NCI-H2196 (cell line): ENCODE results near the gene PYGB.
"Not testable (repeated sequence)": the region's sequence is repeated elsewhere in the genome, so short reads cannot be mapped to it uniquely, and the experiment has no call there.

ENCODE experiments used
- DNase-seq: peaks from one replicate; lab custom pipeline; 2025; ENCODE audit not compliant: unreplicated experiment; lab: John Stamatoyannopoulos, UW

The PYGB gene

GRCh38 chr20:25325997-25326396 is 78.1 kb downstream of the PYGB start:
- no peak for DNase-seq

- DNase-seq, result no peak
Measured at GRCh38 chr20:25327521-25328235, 79.8 kb downstream of the PYGB start.

DNA sequence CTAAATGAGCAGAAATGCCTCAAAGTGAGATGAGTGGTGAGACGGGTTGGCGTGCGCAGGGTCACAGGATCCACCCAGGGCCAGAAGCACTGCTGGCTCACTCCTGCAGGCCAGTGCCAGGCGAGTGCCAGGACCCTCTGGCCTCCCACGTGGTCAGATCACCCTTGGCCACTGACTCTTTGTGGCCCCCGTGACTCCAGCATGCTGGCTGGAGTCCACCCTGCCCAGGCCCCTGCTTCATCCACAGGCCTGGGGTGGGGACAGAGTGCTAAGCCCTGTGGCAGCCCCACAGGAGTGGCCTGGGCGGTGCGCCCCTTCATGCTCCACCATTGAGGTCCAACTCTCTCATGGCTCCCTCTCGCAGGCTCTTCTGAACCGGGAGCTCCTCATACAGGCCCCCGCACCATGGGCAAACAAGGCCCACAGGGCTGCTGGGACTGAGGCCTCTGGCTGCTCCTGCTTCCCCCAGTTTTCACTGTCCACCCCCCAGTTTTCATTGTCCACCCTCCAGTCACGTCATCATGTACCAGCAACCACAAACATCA is 81.1 kb downstream of the PYGB start:
- DNase-seq, result no peak

DNA sequence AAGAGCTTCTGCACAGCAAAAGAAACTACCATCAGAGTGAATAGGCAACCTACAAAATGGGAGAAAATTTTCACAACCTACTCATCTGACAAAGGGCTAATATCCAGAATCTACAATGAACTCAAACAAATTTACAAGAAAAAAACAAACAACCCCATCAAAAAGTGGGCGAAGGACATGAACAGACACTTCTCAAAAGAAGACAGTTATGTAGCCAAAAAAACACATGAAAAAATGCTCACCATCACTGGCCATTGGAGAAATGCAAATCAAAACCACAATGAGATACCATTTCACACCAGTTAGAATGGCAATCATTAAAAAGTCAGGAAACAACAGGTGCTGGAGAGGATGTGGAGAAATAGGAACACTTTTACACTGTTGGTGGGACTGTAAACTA is 87.1 kb downstream of the PYGB start:
- DNase-seq, result not testable (repeated sequence)

DNA sequence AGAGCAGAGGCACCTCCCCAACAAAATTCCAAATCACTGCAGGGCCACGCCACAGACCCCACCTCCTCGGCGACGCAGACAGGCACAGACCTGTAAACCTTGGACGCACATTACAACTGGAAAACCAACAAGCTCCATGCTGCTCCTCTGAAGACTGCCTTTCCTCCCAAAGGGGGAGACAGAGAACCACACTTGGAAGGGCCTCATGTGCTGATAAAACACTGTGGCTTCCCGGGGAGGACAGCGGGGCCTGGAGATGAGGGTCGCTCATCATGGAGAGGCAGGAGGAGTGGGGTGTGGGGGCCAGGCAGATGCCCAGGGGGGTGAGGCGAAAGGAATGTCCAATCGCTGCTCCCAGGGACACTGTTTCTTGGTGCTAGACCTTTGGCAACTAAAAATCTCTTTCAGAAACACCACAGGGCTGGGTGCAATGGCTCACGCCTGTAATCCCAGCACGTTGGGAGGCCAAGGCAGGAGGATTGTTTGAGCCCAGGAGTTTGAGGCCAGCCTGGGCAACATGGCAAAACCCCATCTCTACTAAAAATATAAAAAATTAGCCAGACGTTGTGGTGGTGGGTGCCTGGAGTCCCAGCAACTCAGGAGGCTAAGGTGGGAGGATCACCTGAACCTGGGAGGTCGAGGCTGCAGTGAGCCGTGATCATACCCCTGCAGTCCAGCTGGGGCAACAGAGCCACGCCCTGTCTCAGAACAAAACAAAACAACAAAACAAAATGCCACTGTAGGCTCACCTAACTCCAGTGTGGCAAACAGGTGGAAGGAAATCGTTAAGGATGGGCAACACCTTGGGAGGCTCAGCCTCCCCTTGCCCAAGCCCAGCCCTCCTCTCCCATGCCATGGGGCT is 88.9 kb downstream of the PYGB start:
- no peak for DNase-seq

GRCh38 chr20:25338112-25339023 is 90.5 kb downstream of the PYGB start:
- no peak for DNase-seq

- DNase-seq, result no peak
Measured at GRCh38 chr20:25339608-25340007, 91.7 kb downstream of the PYGB start.

DNA sequence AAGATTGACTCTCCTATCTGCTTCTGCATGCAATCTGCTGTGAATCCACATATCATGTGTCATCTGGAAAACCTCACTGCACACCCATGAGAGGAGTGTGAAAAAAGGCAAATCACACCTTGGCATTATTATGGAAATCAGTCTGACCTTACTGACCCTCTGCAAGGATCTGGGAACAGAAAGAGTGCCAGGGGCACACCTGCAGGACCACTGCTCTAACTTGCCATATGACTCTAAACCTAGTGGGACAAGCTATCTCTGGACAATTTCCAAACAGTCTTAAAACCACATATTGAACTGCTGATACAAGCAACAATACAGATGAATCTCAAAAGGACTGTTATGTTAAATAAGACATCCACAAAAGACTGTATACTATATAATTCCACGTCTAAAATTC is 92.5 kb downstream of the PYGB start:
- DNase-seq, result no peak

DNA sequence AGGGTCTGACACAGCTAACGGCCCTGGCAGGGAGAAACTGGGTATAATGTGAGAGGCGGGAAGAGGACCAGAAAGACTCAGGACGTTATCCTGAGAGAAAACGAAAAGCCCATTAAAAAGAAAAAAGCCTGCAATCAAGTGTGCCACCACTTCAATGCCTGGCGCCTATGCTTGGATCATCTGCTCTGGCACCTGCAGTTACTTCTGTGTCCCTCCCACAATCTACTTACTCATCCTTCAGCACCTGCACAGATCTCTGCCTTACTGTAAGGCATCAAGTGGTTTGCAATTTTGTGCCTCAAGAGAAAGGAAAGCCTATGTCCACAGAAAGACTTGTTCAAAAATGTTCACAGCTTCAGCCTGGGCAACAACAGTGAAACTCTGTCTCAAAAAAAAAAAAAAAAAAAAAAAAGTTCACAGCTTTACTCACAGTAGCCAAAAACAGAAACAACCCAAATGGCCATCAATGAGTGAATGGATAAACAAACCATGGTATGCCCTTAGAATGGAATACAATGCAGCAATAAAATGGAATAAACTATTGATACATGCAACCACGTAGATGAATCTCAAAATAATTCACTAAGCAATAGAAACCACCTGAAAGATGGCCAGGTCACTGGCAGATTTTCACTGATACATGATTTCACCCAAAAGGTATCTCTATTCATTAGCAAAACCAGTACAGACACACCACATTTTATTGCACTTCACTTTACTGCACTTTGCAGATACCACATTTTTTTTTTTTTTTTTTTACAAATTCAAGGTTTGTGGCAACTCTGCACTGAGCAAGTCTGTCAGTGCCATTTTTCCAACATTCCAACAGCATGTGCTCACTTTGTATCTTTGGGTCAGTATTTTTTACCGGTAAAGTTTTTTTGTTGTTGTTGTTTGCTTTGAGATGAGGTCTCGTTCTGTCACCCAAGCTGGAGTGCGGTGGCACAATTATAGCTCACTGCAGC is 94.1 kb downstream of the PYGB start:
- DNase-seq, result peak; percentile 77

GRCh38 chr20:25344634-25345033 is 96.7 kb downstream of the PYGB start:
- no peak for DNase-seq

DNA sequence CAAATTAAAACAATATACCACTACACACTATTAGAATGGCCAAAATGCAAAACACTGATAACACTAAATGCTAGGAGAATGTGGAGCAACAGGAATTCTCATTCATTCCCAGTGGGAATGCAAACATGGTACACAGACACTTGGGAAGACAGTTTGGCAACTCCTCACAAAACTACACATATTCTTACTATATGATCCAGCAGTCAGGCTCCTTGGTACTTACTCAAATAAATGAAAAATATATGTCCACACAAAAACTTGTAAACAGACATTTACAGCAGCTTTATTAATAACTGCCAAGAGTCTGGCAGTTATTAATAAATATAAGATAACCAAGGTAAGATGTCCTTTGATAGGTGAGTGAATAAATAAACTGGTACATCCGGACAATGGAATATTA is 97.8 kb downstream of the PYGB start:
- DNase-seq, result no peak

DNA sequence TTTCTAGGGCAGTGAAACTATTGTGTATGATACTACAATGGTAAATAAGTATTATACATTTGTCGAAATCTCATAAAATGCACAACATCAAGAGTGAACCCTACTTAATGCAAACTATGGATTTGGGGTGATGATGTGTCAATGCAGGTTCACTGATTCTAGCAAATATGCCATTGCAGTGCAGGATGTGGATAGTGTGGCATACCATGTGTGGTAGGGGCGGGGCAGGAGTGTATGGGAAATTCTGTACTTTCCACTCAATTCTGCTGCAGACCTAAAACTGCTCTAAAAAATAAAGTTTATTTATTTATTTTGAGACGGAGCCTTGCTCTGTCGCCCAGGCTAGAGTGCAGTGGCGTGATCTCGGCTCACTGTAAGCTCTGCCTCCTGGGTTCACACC is 98.5 kb downstream of the PYGB start:
- DNase-seq, result no peak
